ENCODE measurements around the gene ABCC1.
"Not testable (repeated sequence)": the region's sequence is repeated elsewhere in the genome, so short reads cannot be mapped to it uniquely, and the experiment has no call there.

The ABCC1 gene

GRCh38 chr16:15954814-15955151 is 5.4 kb downstream of the ABCC1 start:
- H3K4me1 ChIP-seq (ENCODE audit: insufficient read depth, low read length, poor library complexity, severe bottlenecking), result peaks cover 39% of the 10 kb centered on the region
- H3K9me3 ChIP-seq (ENCODE audit: insufficient read depth, low read depth, low read length), result no peaks in the 10 kb centered on the region
- no peak overlapping the region for H2AFZ ChIP-seq (ENCODE audit: low read length)
- H3K36me3 ChIP-seq (ENCODE audit: insufficient read depth, low read length), result no peaks in the 10 kb centered on the region
- peaks cover 36% of the 10 kb centered on the region for H4K20me1 ChIP-seq (ENCODE audit: insufficient read depth, low read length, poor library complexity, severe bottlenecking)
- H3K9me2 ChIP-seq (replicated peaks; ENCODE audit: low read depth, low read length), result no peaks in the 10 kb centered on the region
- no peak overlapping the region for H3K9ac ChIP-seq (ENCODE audit: low read depth, low read length, poor library complexity, severe bottlenecking)
- no peaks in the 10 kb centered on the region; the same call in 1 of the 2 replicates for H3F3A ChIP-seq (ENCODE audit: low read depth)
- peaks cover 99% of the 10 kb centered on the region for H3K79me2 ChIP-seq (ENCODE audit: insufficient read depth, low read length)
- H3K4me2 ChIP-seq (ENCODE audit: low read depth, low read length, poor library complexity, severe bottlenecking), result peak overlapping the region; percentile 89
- TF ChIP-seq CTCF (conservative IDR thresholded peaks at IDR 0.05; ENCODE audit: low read length) (no peak), EZH2phosphoT487 (IDR thresholded peaks at IDR 0.05; ENCODE audit: borderline replicate concordance) (no peak)
- no peaks in the 10 kb centered on the region for H3K27me3 ChIP-seq (ENCODE audit: insufficient read depth, low read length, poor library complexity, severe bottlenecking)
- no peak overlapping the region for H3K4me3 ChIP-seq (ENCODE audit: low read length, poor library complexity, severe bottlenecking)

- peaks cover 2% of the 10 kb centered on the region; the same call in 1 of the 2 replicates for H3F3A ChIP-seq (ENCODE audit: low read depth)
- H3K27me3 ChIP-seq (ENCODE audit: insufficient read depth, low read length, poor library complexity, severe bottlenecking), result no peaks in the 10 kb centered on the region
- no peak overlapping the region for H2AFZ ChIP-seq (ENCODE audit: low read length)
- peak overlapping the region; percentile 38 for H3K4me3 ChIP-seq (ENCODE audit: low read length, poor library complexity, severe bottlenecking)
- no peaks in the 10 kb centered on the region for H3K9me2 ChIP-seq (replicated peaks; ENCODE audit: low read depth, low read length)
- TF ChIP-seq CTCF (conservative IDR thresholded peaks at IDR 0.05; ENCODE audit: low read length) (no peak), EZH2phosphoT487 (IDR thresholded peaks at IDR 0.05; ENCODE audit: borderline replicate concordance) (no peak)
- H3K9ac ChIP-seq (ENCODE audit: low read depth, low read length, poor library complexity, severe bottlenecking), result no peak overlapping the region
- H3K36me3 ChIP-seq (ENCODE audit: insufficient read depth, low read length), result no peaks in the 10 kb centered on the region
- H3K4me1 ChIP-seq (ENCODE audit: insufficient read depth, low read length, poor library complexity, severe bottlenecking), result peaks cover 45% of the 10 kb centered on the region
- peaks cover 36% of the 10 kb centered on the region for H4K20me1 ChIP-seq (ENCODE audit: insufficient read depth, low read length, poor library complexity, severe bottlenecking)
- peaks cover 99% of the 10 kb centered on the region for H3K79me2 ChIP-seq (ENCODE audit: insufficient read depth, low read length)
- peak overlapping the region; percentile 20 for H3K4me2 ChIP-seq (ENCODE audit: low read depth, low read length, poor library complexity, severe bottlenecking)
- H3K9me3 ChIP-seq (ENCODE audit: insufficient read depth, low read depth, low read length), result no peaks in the 10 kb centered on the region
These were observed 6.0 kb downstream of the ABCC1 start for GRCh38 chr16:15955425-15955824.

- Histone ChIP-seq H4K20me1 (ENCODE audit: insufficient read depth, low read length, poor library complexity, severe bottlenecking) (peaks cover 33% of the 10 kb centered on the region), H3K79me2 (ENCODE audit: insufficient read depth, low read length) (peaks cover 96% of the 10 kb centered on the region), H3K4me1 (ENCODE audit: insufficient read depth, low read length, poor library complexity, severe bottlenecking) (peaks cover 50% of the 10 kb centered on the region), H3K4me2 (ENCODE audit: low read depth, low read length, poor library complexity, severe bottlenecking) (peak overlapping the region; percentile 20)
- not testable (repeated sequence) for H3K36me3 ChIP-seq (ENCODE audit: insufficient read depth, low read length); H3K9ac ChIP-seq (ENCODE audit: low read depth, low read length, poor library complexity, severe bottlenecking); H3K4me3 ChIP-seq (ENCODE audit: low read length, poor library complexity, severe bottlenecking); H2AFZ ChIP-seq (ENCODE audit: low read length); H3F3A ChIP-seq (ENCODE audit: low read depth); H3K27me3 ChIP-seq (ENCODE audit: insufficient read depth, low read length, poor library complexity, severe bottlenecking); H3K9me3 ChIP-seq (ENCODE audit: insufficient read depth, low read depth, low read length); H3K9me2 ChIP-seq (replicated peaks; ENCODE audit: low read depth, low read length)
These were observed 6.7 kb downstream of the ABCC1 start for GRCh38 chr16:15956106-15956505.

GRCh38 chr16:15958703-15959348 is 9.4 kb downstream of the ABCC1 start:
- Histone ChIP-seq H3K36me3 (ENCODE audit: insufficient read depth, low read length) (0 out of 2 replicates have a peak, but pooled peaks cover 5% of the 10 kb centered on the region), H3F3A (ENCODE audit: low read depth) (peaks cover 18% of the 10 kb centered on the region; the same call in 1 of the 2 replicates), H2AFZ (ENCODE audit: low read length) (no peak overlapping the region), H3K9ac (ENCODE audit: low read depth, low read length, poor library complexity, severe bottlenecking) (peak overlapping the region; percentile 17), H4K20me1 (ENCODE audit: insufficient read depth, low read length, poor library complexity, severe bottlenecking) (peaks cover 22% of the 10 kb centered on the region), H3K79me2 (ENCODE audit: insufficient read depth, low read length) (peaks cover 94% of the 10 kb centered on the region), H3K27me3 (ENCODE audit: insufficient read depth, low read length, poor library complexity, severe bottlenecking) (no peaks in the 10 kb centered on the region), H3K4me2 (ENCODE audit: low read depth, low read length, poor library complexity, severe bottlenecking) (peak overlapping the region; percentile 85), H3K9me2 (replicated peaks; ENCODE audit: low read depth, low read length) (no peaks in the 10 kb centered on the region), H3K9me3 (ENCODE audit: insufficient read depth, low read depth, low read length) (peaks cover 5% of the 10 kb centered on the region; the same call in 1 of the 2 replicates), H3K4me3 (ENCODE audit: low read length, poor library complexity, severe bottlenecking) (no peak overlapping the region), H3K4me1 (ENCODE audit: insufficient read depth, low read length, poor library complexity, severe bottlenecking) (peaks cover 38% of the 10 kb centered on the region)
- TF ChIP-seq EZH2phosphoT487 (IDR thresholded peaks at IDR 0.05; ENCODE audit: borderline replicate concordance), result no peak
- no peak for TF ChIP-seq CTCF (conservative IDR thresholded peaks at IDR 0.05; ENCODE audit: low read length)

Measured in Loucy (cell line).